K562 (cell line): ENCODE data around the gene PRKCQ. TPM values are rescaled to one million over a fixed set of nuclear protein-coding genes. Genes with fewer than 3 reads are reported as not detected.

Experiments used
- ATAC-seq: fragments of 200-7000 bp; cut with Tn5 transposase; 3 replicates; pipeline ENCODE4 v1.9.1; 2020; ENCODE audit warnings: moderate library complexity
- BruUV-seq: library from RNA; stranded (reverse); fragments of 400-500 nt; replicated peaks from 2 replicates; lab custom pipeline; 2021; lab: Mats Ljungman, UMichigan
- CTCF ChIA-PET: fragments of 300-600 bp; formaldehyde crosslinking; extraction: SDS; loops from one replicate; lab custom pipeline; 2021; ENCODE audit warnings: low intra/inter-chr PET ratio; lab: Yijun Ruan, JAX
- POLR2A ChIA-PET: fragments of 300-600, 350-650 bp; sonication (Branson Sonifier 250); formaldehyde crosslinking; extraction: SDS; loops from one replicate; lab custom pipeline; 2021; ENCODE audit warnings: antibody characterized with exemption, inconsistent platforms; lab: Yijun Ruan, JAX
- DNase-seq, 4 experiments: peaks; one replicate each; pipeline versions ENCODE4 v3.0.0 to v3.0.0-alpha.2; 2011 to 2018; ENCODE audit warnings: low spot score in 3 of 4, mixed read lengths in 3 of 4; ENCODE audit errors: extremely low read depth in 1 of 4
- FAIRE-seq: peaks from 2 replicates; lab custom pipeline; 2011; peaks lifted over from hg19 to GRCh38; lab: Jason Lieb, UNC
- H2AFZ ChIP-seq: 2 replicates; pipeline ENCODE4 v1.6.0; 2011; ENCODE audit warnings: low read depth, low read length, control low read depth, inconsistent platforms
- H3K27ac ChIP-seq: fragments of 200-600 bp; 3 replicates; pipeline ENCODE4 v1.8.0; 2011; ENCODE audit warnings: low read depth, mild to moderate bottlenecking, control low read depth, inconsistent platforms, low read length, moderate library complexity, mixed read lengths; ENCODE audit errors: extremely low read depth
- H3K27me3 ChIP-seq, 2 experiments: fragments of 300-600 bp in 1 of 2; 2 replicates in 1 of 2; 3 replicates in 1 of 2; pipeline versions ENCODE4 v1.6.0 to v1.8.0; 2011; ENCODE audit warnings: inconsistent platforms in 2 of 2, low read length in 2 of 2, mild to moderate bottlenecking in 1 of 2, mixed read lengths in 1 of 2, moderate library complexity in 1 of 2; ENCODE audit not compliant: control insufficient read depth in 2 of 2, insufficient read depth in 2 of 2
- H3K36me3 ChIP-seq: fragments of 300-600 bp; 3 replicates; pipeline ENCODE4 v1.8.0; 2011; ENCODE audit warnings: mild to moderate bottlenecking, low read length, inconsistent platforms; ENCODE audit not compliant: control insufficient read depth, insufficient read depth
- H3K4me1 ChIP-seq, 2 experiments: fragments of 200-600 bp in 1 of 2; replicated peaks in 1 of 2; 2 replicates in 1 of 2; 3 replicates in 1 of 2; pipeline versions ENCODE4 v1.5.1 to v1.8.0; 2011; ENCODE audit warnings: inconsistent platforms in 2 of 2, low read length in 2 of 2, mild to moderate bottlenecking in 1 of 2, mixed read lengths in 1 of 2, moderate library complexity in 1 of 2; ENCODE audit not compliant: control insufficient read depth in 2 of 2, insufficient read depth in 2 of 2
- H3K4me2 ChIP-seq: 2 replicates; pipeline ENCODE4 v1.6.1; 2011; ENCODE audit warnings: low read length, control low read depth, inconsistent platforms, mixed read lengths; ENCODE audit not compliant: insufficient read depth
- H3K4me3 ChIP-seq: fragments of 200-600 bp; sonication (generic), shearing (Covaris generic); 2 replicates; pipeline ENCODE4 v1.5.1; 2016; ENCODE audit warnings: control low read depth, inconsistent platforms
- H3K79me2 ChIP-seq: fragments of 200-600 bp; 3 replicates; pipeline ENCODE4 v1.8.0; 2011; ENCODE audit warnings: low read length, inconsistent platforms; ENCODE audit not compliant: control insufficient read depth, insufficient read depth
- H3K9ac ChIP-seq, 2 experiments: 2 replicates each; pipeline versions ENCODE4 v1.6.0 to v1.6.1; 2011; ENCODE audit warnings: low read depth in 2 of 2, low read length in 2 of 2, control low read depth in 1 of 2, inconsistent platforms in 1 of 2, mild to moderate bottlenecking in 1 of 2, mixed read lengths in 1 of 2; ENCODE audit not compliant: insufficient read depth in 1 of 2
- H3K9me1 ChIP-seq: one replicate; pipeline ENCODE4 v1.6.0; 2011; ENCODE audit warnings: inconsistent platforms, mild to moderate bottlenecking, low read length, moderate library complexity; ENCODE audit not compliant: control insufficient read depth, insufficient read depth
- H3K9me3 ChIP-seq: replicated peaks from 2 replicates; pipeline ENCODE4 v1.5.1; 2011; ENCODE audit warnings: low read depth, low read length, inconsistent platforms; ENCODE audit not compliant: control insufficient read depth, insufficient read depth
- H4K20me1 ChIP-seq: replicated peaks from 2 replicates; pipeline ENCODE4 v1.6.1; 2011; ENCODE audit warnings: low read length, inconsistent platforms, mixed read lengths; ENCODE audit not compliant: control insufficient read depth, insufficient read depth
- DMBX1 ChIP-seq: fragments of 250-450 bp; sonication (Bioruptor Pico); IDR thresholded peaks from 2 replicates; pipeline ENCODE4 v1.8.0; 2022; ENCODE audit warnings: inconsistent platforms, mild to moderate bottlenecking, moderate library complexity, borderline replicate concordance
- E2F4 ChIP-seq: sonication (generic); formaldehyde crosslinking; IDR thresholded peaks from 2 replicates; pipeline ENCODE4 v1.8.0; 2022; ENCODE audit warnings: mild to moderate bottlenecking, low read depth, missing genetic modification reagents
- EGR1 ChIP-seq: fragments of 450-650 bp; conservative IDR thresholded peaks from 2 replicates; pipeline ENCODE4 v1.6.1; 2017; ENCODE audit warnings: mild to moderate bottlenecking
- EHMT2 ChIP-seq: fragments of 450-650 bp; IDR thresholded peaks from 2 replicates; pipeline ENCODE4 v1.6.1; 2018; ENCODE audit warnings: antibody characterized with exemption
- ELK3 ChIP-seq: fragments of 450-650 bp; formaldehyde crosslinking; IDR thresholded peaks from 2 replicates; pipeline ENCODE4 v1.4.0; 2020; ENCODE audit warnings: mild to moderate bottlenecking
- EP400 ChIP-seq: fragments of 450-650 bp; IDR thresholded peaks from 2 replicates; pipeline ENCODE4 v1.6.1; 2017; ENCODE audit warnings: antibody characterized with exemption, mild to moderate bottlenecking, moderate library complexity
- HBP1 ChIP-seq: fragments of 450-650 bp; formaldehyde crosslinking; IDR thresholded peaks from 2 replicates; pipeline ENCODE4 v1.4.0; 2022; ENCODE audit warnings: missing genetic modification characterization
- LARP7 ChIP-seq: fragments of 450-650 bp; IDR thresholded peaks from 2 replicates; pipeline ENCODE4 v1.6.1; 2016
- MECOM ChIP-seq: fragments of 250-450 bp; sonication (Bioruptor Pico); IDR thresholded peaks from 2 replicates; pipeline ENCODE4 v1.8.0; 2022; ENCODE audit warnings: inconsistent platforms
- NR3C1 ChIP-seq: sonication (generic); formaldehyde crosslinking; IDR thresholded peaks from 2 replicates; pipeline ENCODE4 v1.8.1; 2022; ENCODE audit warnings: missing genetic modification reagents
- RBM39 ChIP-seq: fragments of 200-400 bp; formaldehyde crosslinking; optimal IDR thresholded peaks from 2 replicates; pipeline ENCODE3; 2018; ENCODE audit warnings: low read depth, low read length
- SAP30 ChIP-seq: fragments of 200-600 bp; sonication (generic); IDR thresholded peaks from 2 replicates; pipeline ENCODE4 v1.6.1; 2012; ENCODE audit warnings: borderline replicate concordance, low read depth, mild to moderate bottlenecking, moderate library complexity, low read length, control low read depth, inconsistent platforms; ENCODE audit not compliant: insufficient read depth, poor library complexity, severe bottlenecking
- XRCC4 ChIP-seq: IDR thresholded peaks from one replicate; pipeline ENCODE4 v1.6.1; 2011; ENCODE audit not compliant: insufficient read depth, insufficient read length; ENCODE audit errors: extremely low read depth
- ZNF232 ChIP-seq: sonication (generic); formaldehyde crosslinking; IDR thresholded peaks from 2 replicates; pipeline ENCODE4 v1.8.0; 2022; ENCODE audit warnings: mild to moderate bottlenecking, missing genetic modification reagents
- ZNF3 ChIP-seq: fragments of 250-450 bp; sonication (Bioruptor Pico); IDR thresholded peaks from 2 replicates; pipeline ENCODE4 v1.5.0; 2021; ENCODE audit warnings: mild to moderate bottlenecking, moderate library complexity
- ZNF431 ChIP-seq: sonication (generic); formaldehyde crosslinking; IDR thresholded peaks from 2 replicates; pipeline ENCODE4 v1.8.0; 2022; ENCODE audit warnings: mild to moderate bottlenecking, missing genetic modification reagents
- ZNF75A ChIP-seq: fragments of 450-650 bp; formaldehyde crosslinking; IDR thresholded peaks from 2 replicates; pipeline ENCODE4 v1.4.0; 2020; ENCODE audit warnings: mild to moderate bottlenecking
- ZSCAN29 ChIP-seq: fragments of 450-650 bp; IDR thresholded peaks from 2 replicates; pipeline ENCODE4 v1.6.1; 2017
- whole genome bisulfite sequencing: fragments of 100-300 bp; shearing (Covaris generic); methylation state at CpG from one replicate; pipeline ENCODE4 v1.1.6; 2016; ENCODE audit warnings: low coverage, mixed read lengths; ENCODE audit not compliant: insufficient coverage; ENCODE audit errors: missing lambda C conversion rate; 5-methylcytosine and 5-hydroxymethylcytosine counted together
- in situ Hi-C: fragments of 300-500 bp; cut with MboI; formaldehyde crosslinking; loops from 4 replicates; pipeline ENCODE4 v1.15.0; 2018; ENCODE audit warnings: inconsistent platforms, mixed read lengths
- intact Hi-C: fragments of 100-400 bp; cut with micrococcal nuclease; formaldehyde crosslinking; loops from 2 replicates; pipeline ENCODE4 v1.14.2; 2022
- polyA plus RNA-seq, 8 experiments: library from polyadenylated mRNA; depleted of rRNA in 4 of 8; stranded (reverse) in 5 of 8; unstranded in 3 of 8; fragments of >200 nt; fragmentation: Nextera tagmentation in 2 of 8; fragmentation: Illumina TruSeq in 1 of 8; extraction: Ambion mirVana in 2 of 8; extraction: Trizol in 1 of 8; gene quantifications; 2 replicates each; pipeline versions ENCODE4 v1.2.1 to v1.2.3, GENCODE V29; 2011 to 2014; ENCODE audit warnings: inconsistent platforms in 1 of 8, missing spikeins in 1 of 8
- total RNA-seq, 7 experiments: library from RNA; depleted of rRNA in 6 of 7; stranded (reverse); fragments of >200 nt in 6 of 7; fragmentation: Illumina TruSeq in 2 of 7; extraction: Trizol in 2 of 7; gene quantifications; 2 replicates each; pipeline versions ENCODE4 v1.2.1 to v1.2.3, GENCODE V29; 2011 to 2021; ENCODE audit warnings: low replicate concordance in 1 of 7
- TF ChIP-seq, protein P1 (sequence below): fragments of 250-450 bp; sonication (Bioruptor Pico); IDR thresholded peaks from 2 replicates; pipeline ENCODE4 v1.9.0; 2021; ENCODE audit warnings: mild to moderate bottlenecking, inconsistent platforms

The PRKCQ gene
- total and polyA plus RNA-seq, 9 of the 15 experiments (the other 6 are each of a cell fraction or from before 2014, with no cell fraction given) = 4.4 to 23.3 (median 14.6) TPM

GRCh38 chr10:6501931-6502330, 78.1 kb downstream of the PRKCQ start:
- H4K20me1 ChIP-seq = no peaks in the 10 kb centered on the region
- H3K9ac ChIP-seq = no peak overlapping the region
- H3K4me2 ChIP-seq = no peak overlapping the region
- in situ Hi-C loops = no loop called here
- H2AFZ ChIP-seq = no peak overlapping the region
- no peak for DNase-seq
- no peaks in the 10 kb centered on the region for H3K79me2 ChIP-seq
- FAIRE-seq = no peak
- no peaks in the 10 kb centered on the region for H3K27me3 ChIP-seq
- peaks cover 9% of the 10 kb centered on the region; the same call in 2 of the 3 replicates for H3K36me3 ChIP-seq
- ChIA-PET POLR2A (no interaction called here), CTCF (no interaction called here)
- WGBS = 46% methylated on average over 4 of the region's 4 CpGs
- intact Hi-C loops = no loop called here
- H3K9me3 ChIP-seq = no peaks in the 10 kb centered on the region
- H3K9me1 ChIP-seq = no peaks in the 10 kb centered on the region
- TF ChIP-seq ZNF431 (CRISPR knock-in tag) (no peak), EHMT2 (no peak), DMBX1 (CRISPR knock-in tag) (no peak), EP400 (no peak), RBM39 (no peak), XRCC4 (no peak), MECOM (CRISPR knock-in tag) (no peak), SAP30 (no peak), ZNF75A (CRISPR knock-in tag) (no peak), ZNF232 (CRISPR knock-in tag) (no peak), NR3C1 (no peak), E2F4 (no peak), ELK3 (CRISPR knock-in tag) (no peak), LARP7 (no peak), ZNF3 (no peak), HBP1 (no peak), ZSCAN29 (no peak), EGR1 (no peak)
- TF ChIP-seq, protein P1, sequence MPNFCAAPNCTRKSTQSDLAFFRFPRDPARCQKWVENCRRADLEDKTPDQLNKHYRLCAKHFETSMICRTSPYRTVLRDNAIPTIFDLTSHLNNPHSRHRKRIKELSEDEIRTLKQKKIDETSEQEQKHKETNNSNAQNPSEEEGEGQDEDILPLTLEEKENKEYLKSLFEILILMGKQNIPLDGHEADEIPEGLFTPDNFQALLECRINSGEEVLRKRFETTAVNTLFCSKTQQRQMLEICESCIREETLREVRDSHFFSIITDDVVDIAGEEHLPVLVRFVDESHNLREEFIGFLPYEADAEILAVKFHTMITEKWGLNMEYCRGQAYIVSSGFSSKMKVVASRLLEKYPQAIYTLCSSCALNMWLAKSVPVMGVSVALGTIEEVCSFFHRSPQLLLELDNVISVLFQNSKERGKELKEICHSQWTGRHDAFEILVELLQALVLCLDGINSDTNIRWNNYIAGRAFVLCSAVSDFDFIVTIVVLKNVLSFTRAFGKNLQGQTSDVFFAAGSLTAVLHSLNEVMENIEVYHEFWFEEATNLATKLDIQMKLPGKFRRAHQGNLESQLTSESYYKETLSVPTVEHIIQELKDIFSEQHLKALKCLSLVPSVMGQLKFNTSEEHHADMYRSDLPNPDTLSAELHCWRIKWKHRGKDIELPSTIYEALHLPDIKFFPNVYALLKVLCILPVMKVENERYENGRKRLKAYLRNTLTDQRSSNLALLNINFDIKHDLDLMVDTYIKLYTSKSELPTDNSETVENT = no peak
- no peak for ATAC-seq
- no peaks in the 10 kb centered on the region for H3K4me1 ChIP-seq
- BruUV-seq = no TSS peak
- no peak overlapping the region for H3K4me3 ChIP-seq
- no peak overlapping the region for H3K27ac ChIP-seq
